Calu3 (cell line): ENCODE measurements around the gene RIMOC1. TPM values are rescaled to one million over a fixed set of nuclear protein-coding genes. Genes with fewer than 3 reads are reported as not detected.

Experiments
- BruUV-seq: library from RNA; stranded (reverse); fragments of 400-500 nt; replicated peaks from 2 replicates; lab custom pipeline; 2021; lab: Mats Ljungman, UMichigan
- CTCF ChIA-PET: fragments of 300-600 bp; sonication (Branson Sonifier 250); formaldehyde crosslinking; loops from one replicate; lab custom pipeline; 2022; ENCODE audit warnings: antibody characterized with exemption; lab: Charles Lee
- DNase-seq: peaks from one replicate; pipeline ENCODE4 v3.0.0; 2022
- H3K27ac Mint-ChIP-seq: one replicate; pipeline ENCODE4 v1.8.0; 2022; ENCODE audit warnings: mixed read lengths; ENCODE audit not compliant: unreplicated experiment
- H3K27me3 Mint-ChIP-seq: one replicate; pipeline ENCODE4 v1.8.0; 2022; ENCODE audit warnings: mixed read lengths; ENCODE audit not compliant: unreplicated experiment
- H3K36me3 Mint-ChIP-seq: one replicate; pipeline ENCODE4 v1.8.0; 2022; ENCODE audit warnings: mild to moderate bottlenecking, moderate library complexity, mixed read lengths; ENCODE audit not compliant: insufficient read depth, unreplicated experiment
- H3K4me1 Mint-ChIP-seq: one replicate; pipeline ENCODE4 v1.8.0; 2022; ENCODE audit warnings: mild to moderate bottlenecking, low read depth, mixed read lengths; ENCODE audit not compliant: unreplicated experiment
- H3K4me3 Mint-ChIP-seq: one replicate; pipeline ENCODE4 v1.8.0; 2022; ENCODE audit warnings: mild to moderate bottlenecking, low read depth, moderate library complexity, mixed read lengths; ENCODE audit not compliant: unreplicated experiment
- H3K9me3 Mint-ChIP-seq: one replicate; pipeline ENCODE4 v1.8.0; 2022; ENCODE audit warnings: low read depth, mixed read lengths; ENCODE audit not compliant: unreplicated experiment
- CTCF ChIP-seq: fragments of 200-600 bp; IDR thresholded peaks from one replicate; pipeline ENCODE4 v1.8.0; 2022; ENCODE audit warnings: antibody characterized with exemption; ENCODE audit not compliant: unreplicated experiment
- intact Hi-C: fragments of 100-400 bp; cut with micrococcal nuclease; formaldehyde crosslinking; loops from one replicate; pipeline ENCODE4 v1.10.0; 2022; ENCODE audit not compliant: unreplicated experiment
- total RNA-seq: library from RNA; stranded (reverse); gene quantifications from 2 replicates; pipeline ENCODE4 v1.2.3, GENCODE V29; 2022

Gene RIMOC1
- total RNA-seq, 1 experiment from 2014 or later, result 28.5 TPM

GRCh38 chr5:41870627-41871048 lies 33.5 kb upstream of the RIMOC1 start:
- no peak for TF ChIP-seq CTCF
- intact Hi-C loops, result no loop called here
- H3K4me1 Mint-ChIP-seq, result peaks cover 6% of the 10 kb centered on the region
- H3K27ac Mint-ChIP-seq, result peak overlapping the region; percentile 27
- CTCF ChIA-PET, result no interaction called here
- peak overlapping the region; percentile 81 for H3K4me3 Mint-ChIP-seq
- no TSS peak for BruUV-seq
- peaks cover 22% of the 10 kb centered on the region for H3K36me3 Mint-ChIP-seq
- H3K27me3 Mint-ChIP-seq, result no peaks in the 10 kb centered on the region
- peaks cover 2% of the 10 kb centered on the region for H3K9me3 Mint-ChIP-seq
- DNase-seq, result no peak

- Mint-ChIP-seq H3K9me3 (peaks cover 2% of the 10 kb centered on the region), H3K27me3 (no peaks in the 10 kb centered on the region), H3K4me3 (no peak overlapping the region), H3K27ac (no peak overlapping the region), H3K4me1 (peaks cover 6% of the 10 kb centered on the region), H3K36me3 (peaks cover 22% of the 10 kb centered on the region)
- no TSS peak for BruUV-seq
- no peak for DNase-seq
- no peak for TF ChIP-seq CTCF
- intact Hi-C loops, result no loop called here
- CTCF ChIA-PET, result no interaction called here
These were observed 32.3 kb upstream of the RIMOC1 start for GRCh38 chr5:41871852-41872251.

- no peaks in the 10 kb centered on the region for H3K4me1 Mint-ChIP-seq
- H3K4me3 Mint-ChIP-seq, result no peak overlapping the region
- CTCF ChIA-PET, result no interaction called here
- TF ChIP-seq CTCF, result no peak
- BruUV-seq, result no TSS peak
- H3K9me3 Mint-ChIP-seq, result peaks cover 2% of the 10 kb centered on the region
- peaks cover 14% of the 10 kb centered on the region for H3K36me3 Mint-ChIP-seq
- no peaks in the 10 kb centered on the region for H3K27me3 Mint-ChIP-seq
- DNase-seq, result no peak
- intact Hi-C loops, result no loop called here
- no peak overlapping the region for H3K27ac Mint-ChIP-seq
These were observed 29.6 kb upstream of the RIMOC1 start for GRCh38 chr5:41874512-41875060.

- H3K9me3 Mint-ChIP-seq, result peaks cover 2% of the 10 kb centered on the region
- no peak for DNase-seq
- no peak overlapping the region for H3K4me3 Mint-ChIP-seq
- peaks cover 9% of the 10 kb centered on the region for H3K36me3 Mint-ChIP-seq
- CTCF ChIA-PET, result interaction anchor here (0.7 kb wide), 1 partner anchor 464 kb away, joined by 3 read pairs; no protein-coding TSS in a partner anchor
- no peaks in the 10 kb centered on the region for H3K27me3 Mint-ChIP-seq
- intact Hi-C loops, result no loop called here
- no peak overlapping the region for H3K27ac Mint-ChIP-seq
- BruUV-seq, result no TSS peak
- TF ChIP-seq CTCF, result no peak
- no peaks in the 10 kb centered on the region for H3K4me1 Mint-ChIP-seq
These were observed 29.0 kb upstream of the RIMOC1 start for GRCh38 chr5:41875121-41875520.
